Islet of Langerhans (tissue), 1 donor: ENCODE data around the gene RBP3.

Experiments used
- FAIRE-seq: peaks from one replicate; lab custom pipeline; 2011; peaks lifted over from hg19 to GRCh38; lab: Jason Lieb, UNC

RBP3 gene

GRCh38 chr10:47359101-47359500 lies 10.9 kb downstream of the RBP3 start:
- no peak for FAIRE-seq

- no peak for FAIRE-seq
Measured at GRCh38 chr10:47359626-47360418, 11.7 kb downstream of the RBP3 start.

DNA sequence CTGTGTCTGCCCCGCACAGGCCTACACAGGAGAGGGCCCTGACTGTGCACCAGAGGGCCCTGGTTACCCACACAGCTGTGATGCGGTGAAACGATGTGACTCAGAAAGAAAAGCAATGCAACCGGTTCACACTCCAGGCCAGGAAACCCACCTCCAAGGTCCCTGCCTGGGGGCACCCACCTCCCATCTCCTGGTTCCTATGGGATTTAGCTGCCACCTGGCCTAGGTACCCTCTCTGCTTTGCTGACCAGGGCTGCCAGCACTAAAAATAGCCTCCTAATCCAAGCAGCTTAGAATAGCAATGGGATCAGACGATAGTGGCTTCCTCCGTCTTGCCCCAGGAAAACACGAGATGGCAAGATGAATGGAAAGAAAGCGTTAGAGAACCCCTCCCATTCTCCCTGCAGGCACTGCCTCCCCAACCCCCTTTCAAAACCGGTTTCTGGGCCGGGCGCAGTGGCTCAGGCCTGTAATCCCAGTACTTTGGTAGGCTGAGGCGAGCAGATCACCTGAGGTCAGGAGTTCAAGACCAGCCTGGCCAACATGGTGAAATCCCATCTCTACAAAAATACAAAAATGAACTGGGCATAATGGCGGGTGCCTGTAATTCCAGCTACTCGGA lies 12.4 kb downstream of the RBP3 start:
- FAIRE-seq: no peak

GRCh38 chr10:47361293-47361692 lies 13.1 kb downstream of the RBP3 start:
- no peak for FAIRE-seq

DNA sequence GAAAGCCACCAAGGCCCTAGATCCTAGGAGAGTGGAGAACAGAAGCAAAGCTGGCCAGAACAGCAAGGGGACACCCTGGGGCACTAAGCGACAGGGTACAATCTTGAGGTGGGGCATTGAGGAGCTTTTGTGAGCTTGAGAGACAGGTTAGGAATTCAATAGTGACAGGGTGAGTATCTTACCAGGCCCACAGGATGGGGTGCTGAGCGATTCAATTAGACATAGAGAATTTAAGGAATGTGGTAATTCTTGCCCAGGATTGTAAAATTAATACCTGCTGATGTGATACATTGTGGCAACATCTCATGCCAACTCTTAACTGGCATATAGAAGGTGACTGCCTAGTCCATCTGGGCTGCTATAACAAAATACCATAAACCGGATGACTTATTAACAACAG lies 14.0 kb downstream of the RBP3 start:
- FAIRE-seq: no peak

DNA sequence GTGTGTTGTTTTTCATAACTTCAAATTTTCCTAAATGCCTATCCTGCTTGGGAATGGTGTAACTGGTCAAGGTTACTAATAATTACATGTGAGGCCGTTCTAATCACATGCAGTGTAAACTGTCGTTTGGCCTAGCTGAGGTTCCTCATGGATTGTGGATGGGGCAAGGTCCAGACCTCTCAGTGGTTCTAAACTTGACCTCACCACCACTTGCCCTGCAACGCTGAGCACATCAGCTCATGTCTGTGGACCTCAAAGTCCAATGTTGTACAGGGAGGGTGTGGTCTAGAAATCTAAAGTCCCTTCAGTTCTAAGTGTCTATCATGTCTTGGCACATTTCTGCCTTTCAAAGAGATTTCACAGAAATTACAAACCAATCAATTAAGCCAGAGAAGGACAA lies 15.6 kb downstream of the RBP3 start:
- FAIRE-seq: no peak

DNA sequence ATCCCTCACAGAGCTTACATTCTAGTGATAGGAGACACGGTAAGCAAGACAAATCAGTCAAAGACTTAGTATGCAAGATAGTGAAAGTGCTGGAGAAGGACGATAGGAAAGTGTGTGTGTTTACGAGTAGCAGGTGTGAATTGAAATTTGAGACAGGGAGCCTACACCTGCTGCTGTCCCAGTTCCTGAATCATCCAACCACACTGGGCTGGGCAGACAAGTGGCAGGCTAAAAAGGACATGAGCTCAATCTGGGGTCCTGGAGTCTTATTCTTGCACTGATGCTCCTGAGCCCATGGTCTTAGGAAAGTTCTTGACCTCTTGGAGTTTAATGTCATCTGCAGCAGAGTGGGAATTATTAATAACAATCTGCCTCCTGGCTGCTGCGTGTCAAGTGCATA lies 16.2 kb downstream of the RBP3 start:
- FAIRE-seq: no peak

GRCh38 chr10:47364911-47365310 lies 16.7 kb downstream of the RBP3 start:
- FAIRE-seq: no peak

DNA sequence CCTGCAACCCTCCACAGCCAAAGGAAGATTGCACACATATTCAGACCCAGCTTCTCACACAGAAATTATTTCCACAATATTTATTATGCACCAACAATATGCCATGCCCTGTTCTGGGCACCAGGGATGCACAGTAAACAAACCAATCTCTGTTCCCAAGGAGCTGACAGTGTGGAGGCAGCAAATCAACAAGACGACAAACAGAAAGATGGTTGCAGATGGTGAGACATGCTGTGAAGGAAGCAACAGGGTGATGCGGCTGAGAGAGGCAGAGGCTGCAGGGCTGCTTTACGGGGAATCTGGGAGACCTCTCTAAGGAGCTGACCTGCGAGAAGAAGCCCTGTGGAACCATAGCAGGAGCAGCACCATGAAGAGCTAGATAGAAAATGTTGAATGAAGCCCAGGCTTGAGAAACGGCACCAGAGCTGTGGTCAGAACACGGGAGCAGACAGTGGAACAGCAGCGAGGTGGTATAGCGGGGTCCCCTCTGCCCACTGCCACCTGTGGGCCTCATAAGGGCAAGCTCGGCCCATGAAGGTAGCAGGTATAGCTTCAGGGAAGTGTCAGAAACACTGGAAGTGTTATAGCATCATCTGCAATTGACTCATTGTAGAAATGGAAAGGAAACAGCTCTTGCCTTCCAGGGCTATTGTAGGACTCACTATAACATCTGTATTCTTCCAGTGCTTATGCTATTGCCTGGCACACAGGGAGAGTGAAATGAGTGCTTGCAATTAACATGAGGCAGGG lies 17.4 kb downstream of the RBP3 start:
- no peak for FAIRE-seq

DNA sequence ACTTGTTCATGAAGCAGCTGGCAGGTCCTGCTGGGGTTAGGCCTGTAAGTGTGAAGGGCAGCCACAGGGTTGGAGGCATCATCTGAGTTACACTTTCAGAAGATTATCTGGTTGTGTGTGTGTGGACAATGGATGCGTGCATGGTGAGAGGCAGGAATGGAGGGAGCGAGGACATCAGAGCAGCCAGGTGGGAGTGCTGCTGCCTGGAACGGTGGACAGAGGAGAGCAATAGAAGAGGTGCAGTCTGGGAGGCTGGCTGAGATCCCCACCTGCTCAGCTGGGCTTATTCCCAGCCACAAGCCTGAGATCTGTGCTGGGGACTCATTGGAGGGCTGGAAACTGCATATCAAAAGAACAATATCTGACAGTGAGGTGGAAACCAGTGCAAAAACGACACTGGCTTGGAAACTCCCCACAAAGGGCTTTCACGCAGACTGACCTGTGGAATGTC lies 18.0 kb downstream of the RBP3 start:
- no peak for FAIRE-seq

DNA sequence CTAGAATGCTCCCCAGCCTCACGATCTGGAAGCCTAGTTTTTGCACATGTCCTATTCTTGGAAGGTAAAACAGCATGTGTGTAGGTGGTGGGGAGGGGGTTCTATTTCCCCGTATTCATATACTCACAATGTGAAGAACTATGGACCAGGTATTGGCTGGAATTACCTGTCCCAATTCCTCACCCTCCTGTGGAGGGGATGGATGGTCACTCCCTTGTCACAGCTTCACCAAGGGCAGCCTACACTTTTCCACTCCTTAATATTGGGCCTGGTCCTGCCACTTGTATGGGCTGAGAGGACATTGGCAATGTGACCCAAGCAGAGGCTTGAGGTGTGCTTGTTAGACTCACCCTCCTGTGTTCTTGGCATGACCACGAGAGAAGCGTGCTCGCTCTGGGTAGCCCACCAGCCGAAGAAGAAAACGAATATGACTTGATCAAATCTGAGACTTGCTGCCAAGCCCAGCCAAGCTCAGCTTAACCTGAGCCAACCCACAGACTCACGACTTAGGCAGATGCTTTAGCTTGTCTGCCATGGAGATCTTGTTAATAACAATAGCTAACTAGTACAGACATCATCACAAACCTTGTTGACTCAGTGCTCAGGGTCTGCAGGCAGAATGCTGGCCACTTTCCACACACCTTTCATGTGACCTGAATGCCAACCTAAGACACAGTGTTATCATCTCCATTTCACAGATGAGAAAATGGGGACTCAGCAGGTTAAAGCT lies 18.7 kb downstream of the RBP3 start:
- no peak for FAIRE-seq

GRCh38 chr10:47367646-47368045 lies 19.5 kb downstream of the RBP3 start:
- FAIRE-seq: no peak

- no peak for FAIRE-seq
Measured at GRCh38 chr10:47368431-47369180, 20.4 kb downstream of the RBP3 start.

DNA sequence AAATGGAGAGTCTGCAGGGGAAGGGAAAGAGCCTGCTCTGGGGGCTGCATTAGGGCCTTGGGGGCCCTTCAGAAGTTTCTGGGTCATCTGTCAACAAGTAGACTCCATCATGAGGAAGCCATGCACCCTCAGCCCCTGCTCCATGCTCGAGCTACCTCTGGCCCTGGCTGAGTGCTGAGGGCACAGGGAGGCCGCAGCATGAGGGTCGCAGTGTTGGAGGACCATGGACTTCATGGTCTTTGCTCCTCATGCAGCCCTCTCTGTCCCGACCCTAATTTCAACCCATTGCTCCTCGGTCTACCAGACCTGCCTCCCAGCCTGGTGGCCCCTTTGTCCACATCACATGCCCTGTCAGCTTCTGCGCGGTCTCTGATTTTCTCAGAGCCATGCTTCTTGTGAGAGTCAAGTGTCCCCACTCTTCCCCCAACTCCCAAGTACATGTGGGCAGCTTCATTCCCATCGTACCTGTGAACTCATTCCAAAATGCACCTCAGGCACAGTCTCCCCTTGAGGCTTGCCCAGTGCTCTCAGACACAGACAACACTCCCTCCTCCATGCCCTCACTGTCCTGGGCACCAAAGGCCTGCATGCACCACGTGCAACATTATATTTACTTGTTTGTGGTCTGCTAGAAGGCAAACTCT lies 21.2 kb downstream of the RBP3 start:
- FAIRE-seq: no peak

DNA sequence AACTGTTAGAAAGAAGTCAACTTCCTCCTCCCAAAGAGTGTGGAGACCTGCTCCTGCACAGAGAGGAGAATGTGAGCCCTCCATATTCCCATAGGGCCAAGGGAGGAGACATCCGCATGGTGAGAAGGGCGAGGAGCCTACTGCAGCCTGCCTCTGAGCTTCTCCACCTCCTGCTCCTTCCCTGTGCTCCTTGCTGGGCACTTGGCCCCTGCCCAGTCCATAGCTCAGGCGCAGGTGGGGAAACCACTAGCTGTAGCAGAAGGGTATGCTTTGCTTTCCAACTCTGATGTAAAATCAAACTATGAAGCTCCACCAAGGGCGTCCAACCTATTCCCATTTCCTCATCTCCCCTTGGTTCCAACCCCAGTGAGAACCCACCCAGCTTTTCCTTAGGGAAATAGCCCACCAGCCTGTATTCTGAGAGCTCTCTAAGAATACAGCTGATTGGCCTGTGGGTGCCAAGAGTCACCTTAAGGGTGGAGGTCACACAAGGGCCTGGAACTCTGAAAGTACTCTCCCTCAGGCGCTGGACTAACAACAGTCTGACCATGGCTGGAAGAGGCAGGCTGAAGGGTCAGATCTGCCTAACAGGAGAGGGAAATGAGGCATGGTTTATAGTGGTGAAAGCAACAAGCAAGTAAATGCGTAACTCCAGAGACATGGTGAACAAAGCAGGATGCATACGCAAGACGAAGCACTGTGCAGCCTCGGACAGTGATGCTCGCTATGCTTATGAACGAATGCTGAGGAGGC lies 22.0 kb downstream of the RBP3 start:
- no peak for FAIRE-seq

DNA sequence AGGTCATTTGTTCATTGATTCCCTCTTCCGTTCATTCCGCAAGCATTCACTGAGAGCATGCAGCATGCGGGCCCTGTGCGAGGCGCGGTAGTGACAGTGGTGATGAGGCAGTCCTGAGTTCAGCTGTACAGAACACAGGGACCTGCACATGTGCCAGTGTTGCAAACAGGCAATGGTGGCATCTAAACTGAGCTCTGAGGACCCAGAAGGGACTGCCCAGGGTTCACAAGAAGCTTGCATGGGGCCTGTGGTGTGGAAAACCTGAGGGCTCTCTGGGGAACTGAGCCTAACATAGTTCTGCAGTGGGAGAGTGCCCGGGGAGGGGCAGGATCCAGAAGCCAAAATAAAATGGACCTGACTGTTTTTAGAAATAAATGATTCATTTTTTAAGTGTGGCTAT lies 22.7 kb downstream of the RBP3 start:
- FAIRE-seq: no peak

GRCh38 chr10:47371629-47372485 lies 23.7 kb downstream of the RBP3 start:
- FAIRE-seq: no peak

GRCh38 chr10:47372726-47373125 lies 24.6 kb downstream of the RBP3 start:
- FAIRE-seq: no peak
